ENCODE measurements around the gene MBL2. TPM values are rescaled to one million over a fixed set of nuclear protein-coding genes. Genes with fewer than 3 reads are reported as not detected.

Gene MBL2
- total RNA-seq, 1 experiment from 2014 or later, result not detected

- CTCF ChIA-PET, result no interaction called here
- no TSS peak for BruUV-seq (replicated peaks)
- intact Hi-C loops (cut with micrococcal nuclease; ENCODE audit: unreplicated experiment), result loop anchor here (10.0 kb wide), 3 partner anchors 590 to 1590 kb away; no protein-coding TSS in a partner anchor
Observed at GRCh38 chr10:52814506-52814905, 41.9 kb upstream of the MBL2 start.

GRCh38 chr10:52811776-52812175 is 39.2 kb upstream of the MBL2 start:
- ChIA-PET CTCF (no interaction called here), POLR2A (ENCODE audit: unreplicated experiment) (no interaction called here)
- no peak overlapping the region for H3K27ac ChIP-seq
- H3F3A ChIP-seq (ENCODE audit: insufficient read depth, low read depth), result no peaks in the 10 kb centered on the region
- H3K79me2 ChIP-seq (ENCODE audit: low read depth), result no peaks in the 10 kb centered on the region
- no peaks in the 10 kb centered on the region for H3K9me2 ChIP-seq (ENCODE audit: insufficient read depth)
- no peaks in the 10 kb centered on the region for H3K36me3 ChIP-seq (ENCODE audit: low read depth)
- no peak overlapping the region for H2AFZ ChIP-seq
- H3K4me2 ChIP-seq, result no peak overlapping the region
- no peak for DNase-seq
- intact Hi-C loops (cut with micrococcal nuclease; ENCODE audit: unreplicated experiment), result loop anchor here (10.0 kb wide), 3 partner anchors 593 to 1593 kb away; no protein-coding TSS in a partner anchor
- no peaks in the 10 kb centered on the region for H3K27me3 ChIP-seq (ENCODE audit: insufficient read depth, low read depth)
- TF ChIP-seq CTCF (conservative IDR thresholded peaks at IDR 0.05), result no peak
- TF ChIP-seq EZH2 (IDR thresholded peaks at IDR 0.05; ENCODE audit: low read depth), result no peak
- no peaks in the 10 kb centered on the region for H4K20me1 ChIP-seq (ENCODE audit: insufficient read depth)
- no peaks in the 10 kb centered on the region for H3K4me1 ChIP-seq (replicated peaks; ENCODE audit: insufficient read depth)
- no TSS peak for BruUV-seq (replicated peaks)
- no peaks in the 10 kb centered on the region for H3K9me3 ChIP-seq (ENCODE audit: insufficient read depth, low read depth)
- no peak overlapping the region for H3K4me3 ChIP-seq

More at GRCh38 chr10:52814506-52814905, 41.9 kb upstream of the MBL2 start:
- H3K36me3 ChIP-seq (ENCODE audit: low read depth), result no peaks in the 10 kb centered on the region
- no peaks in the 10 kb centered on the region for H3K27me3 ChIP-seq (ENCODE audit: insufficient read depth, low read depth)
- H3K4me2 ChIP-seq, result no peak overlapping the region
- H2AFZ ChIP-seq, result no peak overlapping the region
- POLR2A ChIA-PET (ENCODE audit: unreplicated experiment), result no interaction called here
- no peaks in the 10 kb centered on the region for H4K20me1 ChIP-seq (ENCODE audit: insufficient read depth)
- no peaks in the 10 kb centered on the region for H3K9me2 ChIP-seq (ENCODE audit: insufficient read depth)
- no peak for DNase-seq
- H3K9me3 ChIP-seq (ENCODE audit: insufficient read depth, low read depth), result no peaks in the 10 kb centered on the region
- no peaks in the 10 kb centered on the region for H3F3A ChIP-seq (ENCODE audit: insufficient read depth, low read depth)
- H3K79me2 ChIP-seq (ENCODE audit: low read depth), result no peaks in the 10 kb centered on the region
- no peak overlapping the region for H3K4me3 ChIP-seq
- no peak overlapping the region for H3K27ac ChIP-seq
- H3K4me1 ChIP-seq (replicated peaks; ENCODE audit: insufficient read depth), result no peaks in the 10 kb centered on the region
- TF ChIP-seq CTCF (conservative IDR thresholded peaks at IDR 0.05) (no peak), EZH2 (IDR thresholded peaks at IDR 0.05; ENCODE audit: low read depth) (no peak)

- H3K27ac ChIP-seq, result no peak overlapping the region
- TF ChIP-seq CTCF (conservative IDR thresholded peaks at IDR 0.05) (no peak), EZH2 (IDR thresholded peaks at IDR 0.05; ENCODE audit: low read depth) (no peak)
- ChIA-PET CTCF (no interaction called here), POLR2A (ENCODE audit: unreplicated experiment) (interaction anchor here (0.7 kb wide), 1 partner anchor 14 kb away, joined by 7 read pairs; no protein-coding TSS in a partner anchor)
- H3K9me2 ChIP-seq (ENCODE audit: insufficient read depth), result no peaks in the 10 kb centered on the region
- no peak overlapping the region for H3K4me2 ChIP-seq
- no peak for DNase-seq
- intact Hi-C loops (cut with micrococcal nuclease; ENCODE audit: unreplicated experiment), result loop anchor here (10.0 kb wide), 3 partner anchors 594 to 1594 kb away; no protein-coding TSS in a partner anchor
- H3K36me3 ChIP-seq (ENCODE audit: low read depth), result no peaks in the 10 kb centered on the region
- H3K9me3 ChIP-seq (ENCODE audit: insufficient read depth, low read depth), result no peaks in the 10 kb centered on the region
- no TSS peak for BruUV-seq (replicated peaks)
- H3F3A ChIP-seq (ENCODE audit: insufficient read depth, low read depth), result no peaks in the 10 kb centered on the region
- no peaks in the 10 kb centered on the region for H4K20me1 ChIP-seq (ENCODE audit: insufficient read depth)
- no peak overlapping the region for H3K4me3 ChIP-seq
- no peaks in the 10 kb centered on the region for H3K27me3 ChIP-seq (ENCODE audit: insufficient read depth, low read depth)
- H2AFZ ChIP-seq, result no peak overlapping the region
- H3K79me2 ChIP-seq (ENCODE audit: low read depth), result no peaks in the 10 kb centered on the region
- no peaks in the 10 kb centered on the region for H3K4me1 ChIP-seq (replicated peaks; ENCODE audit: insufficient read depth)
Observed at GRCh38 chr10:52810761-52811160, 38.2 kb upstream of the MBL2 start.
